HepG2 (cell line): ENCODE data around the gene NUDT13. TPM values are rescaled to one million over a fixed set of nuclear protein-coding genes. Genes with fewer than 3 reads are reported as not detected.
A peak's percentile ranks its signal among the peaks of the same experiment; 100 is the strongest.

ENCODE experiments used
- CEBPG ChIP-seq: IDR thresholded peaks from 2 replicates; pipeline ENCODE4 v1.6.1; 2016
- EEA1 ChIP-seq: sonication (generic); formaldehyde crosslinking; IDR thresholded peaks from 2 replicates; pipeline ENCODE4 v1.5.1; 2020; ENCODE audit warnings: mild to moderate bottlenecking, missing genetic modification reagents, borderline replicate concordance
- ETV6 ChIP-seq: sonication (generic); formaldehyde crosslinking; conservative IDR thresholded peaks from 2 replicates; pipeline ENCODE4 v1.4.0; 2020; ENCODE audit warnings: missing genetic modification reagents
- FOXP1 ChIP-seq, 2 experiments: fragments of 450-650 bp in 1 of 2; IDR thresholded peaks; 2 replicates each; pipeline ENCODE4 v1.6.1; 2017 to 2018; ENCODE audit warnings: antibody characterized with exemption in 1 of 2
- GTF3A ChIP-seq: sonication (generic); formaldehyde crosslinking; conservative IDR thresholded peaks from 2 replicates; pipeline ENCODE4 v1.4.0; 2020; ENCODE audit warnings: mild to moderate bottlenecking, missing genetic modification reagents
- JDP2 ChIP-seq: sonication (generic); formaldehyde crosslinking; IDR thresholded peaks from 2 replicates; pipeline ENCODE4 v1.8.1; 2022; ENCODE audit warnings: missing genetic modification reagents, borderline replicate concordance
- MLLT10 ChIP-seq: sonication (generic); formaldehyde crosslinking; IDR thresholded peaks from 2 replicates; pipeline ENCODE4 v1.4.0; 2020; ENCODE audit warnings: missing genetic modification reagents
- MTA1 ChIP-seq: sonication (generic); formaldehyde crosslinking; IDR thresholded peaks from 2 replicates; pipeline ENCODE4 v1.4.0; 2020; ENCODE audit warnings: missing genetic modification reagents, mild to moderate bottlenecking, borderline replicate concordance
- RFX5 ChIP-seq: IDR thresholded peaks from 2 replicates; pipeline ENCODE4 v1.6.1; 2011; ENCODE audit warnings: low read depth, low read length, improper control_type of control experiment
- SOX13 ChIP-seq, 3 experiments: fragments of 450-650 bp in 1 of 3; sonication (generic) in 1 of 3; formaldehyde crosslinking in 1 of 3; IDR thresholded peaks in 2 of 3; conservative IDR thresholded peaks in 1 of 3; 2 replicates each; pipeline versions ENCODE4 v1.5.0 to v1.6.1; 2016 to 2020; ENCODE audit warnings: antibody characterized with exemption in 1 of 3, mild to moderate bottlenecking in 1 of 3, missing compliant biosample characterization in 1 of 3, missing genetic modification reagents in 1 of 3, moderate library complexity in 1 of 3
- TGIF2 ChIP-seq: IDR thresholded peaks from 2 replicates; pipeline ENCODE4 v1.6.1; 2016; ENCODE audit warnings: control low read depth, missing compliant biosample characterization
- ZFAT ChIP-seq: sonication (generic); formaldehyde crosslinking; conservative IDR thresholded peaks from 2 replicates; pipeline ENCODE4 v1.8.1; 2023; ENCODE audit warnings: missing genetic modification reagents, inconsistent platforms
- ZFX ChIP-seq: sonication (generic); formaldehyde crosslinking; IDR thresholded peaks from 2 replicates; pipeline ENCODE4 v1.4.0; 2020; ENCODE audit warnings: mild to moderate bottlenecking, low read depth, missing genetic modification reagents, moderate library complexity
- ZFY ChIP-seq: sonication (generic); formaldehyde crosslinking; IDR thresholded peaks from 2 replicates; pipeline ENCODE4 v1.4.0; 2020; ENCODE audit warnings: missing genetic modification reagents
- ZNF136 ChIP-seq: sonication (generic); formaldehyde crosslinking; IDR thresholded peaks from 2 replicates; pipeline ENCODE4 v1.8.1; 2022; ENCODE audit warnings: low read depth, mild to moderate bottlenecking, moderate library complexity, missing genetic modification reagents
- ZNF280B ChIP-seq: sonication (generic); formaldehyde crosslinking; IDR thresholded peaks from 2 replicates; pipeline ENCODE4 v1.5.0; 2020; ENCODE audit warnings: missing genetic modification reagents, mild to moderate bottlenecking, borderline replicate concordance
- ZNF280D ChIP-seq: sonication (generic); formaldehyde crosslinking; IDR thresholded peaks from 2 replicates; pipeline ENCODE4 v1.5.1; 2020; ENCODE audit warnings: mild to moderate bottlenecking, missing genetic modification reagents
- ZNF329 ChIP-seq: sonication (generic); formaldehyde crosslinking; IDR thresholded peaks from 2 replicates; pipeline ENCODE4 v1.9.0; 2021; ENCODE audit warnings: low read depth, mild to moderate bottlenecking, missing genetic modification reagents
- ZNF564 ChIP-seq: sonication (generic); formaldehyde crosslinking; IDR thresholded peaks from 2 replicates; pipeline ENCODE4 v1.8.1; 2023; ENCODE audit warnings: mild to moderate bottlenecking, missing genetic modification reagents
- ZNF615 ChIP-seq: sonication (generic); formaldehyde crosslinking; IDR thresholded peaks from 2 replicates; pipeline ENCODE4 v1.5.0; 2020; ENCODE audit warnings: mild to moderate bottlenecking, missing genetic modification reagents, borderline replicate concordance
- ZNF775 ChIP-seq: sonication (generic); formaldehyde crosslinking; IDR thresholded peaks from 2 replicates; pipeline ENCODE4 v1.4.0; 2020; ENCODE audit warnings: missing genetic modification reagents, mild to moderate bottlenecking, moderate library complexity, borderline replicate concordance
- polyA plus RNA-seq, 8 experiments: library from polyadenylated mRNA; depleted of rRNA in 3 of 8; stranded (reverse) in 7 of 8; unstranded in 1 of 8; fragments of >200 nt; fragmentation: Illumina TruSeq in 4 of 8; extraction: Trizol in 4 of 8; gene quantifications; 2 replicates each; pipeline versions ENCODE4 v1.2.1 to v1.2.3, GENCODE V29; 2011 to 2016; ENCODE audit warnings: low read depth in 4 of 8, missing spikeins in 1 of 8, mixed read lengths in 1 of 8; ENCODE audit not compliant: insufficient read depth in 1 of 8
- total RNA-seq, 5 experiments: library from RNA; depleted of rRNA; stranded (reverse); fragments of >200 nt; fragmentation: Illumina TruSeq; extraction: Trizol; gene quantifications; 2 replicates each; pipeline ENCODE4 v1.2.3, GENCODE V29; 2016; ENCODE audit warnings: low read depth in 1 of 5
- TF ChIP-seq, protein P1 (sequence below): IDR thresholded peaks from 2 replicates; pipeline ENCODE4 v1.6.1; 2016

The NUDT13 gene
- total and polyA plus RNA-seq, 2 of the 13 experiments (the other 11 are each of a cell fraction or from before 2014, with no cell fraction given), result 4.2 to 6.5 TPM

- TF ChIP-seq ZNF280D (CRISPR knock-in tag), result peak; percentile 80; the same call in 1 of the 2 replicates
- TF ChIP-seq, protein P1, sequence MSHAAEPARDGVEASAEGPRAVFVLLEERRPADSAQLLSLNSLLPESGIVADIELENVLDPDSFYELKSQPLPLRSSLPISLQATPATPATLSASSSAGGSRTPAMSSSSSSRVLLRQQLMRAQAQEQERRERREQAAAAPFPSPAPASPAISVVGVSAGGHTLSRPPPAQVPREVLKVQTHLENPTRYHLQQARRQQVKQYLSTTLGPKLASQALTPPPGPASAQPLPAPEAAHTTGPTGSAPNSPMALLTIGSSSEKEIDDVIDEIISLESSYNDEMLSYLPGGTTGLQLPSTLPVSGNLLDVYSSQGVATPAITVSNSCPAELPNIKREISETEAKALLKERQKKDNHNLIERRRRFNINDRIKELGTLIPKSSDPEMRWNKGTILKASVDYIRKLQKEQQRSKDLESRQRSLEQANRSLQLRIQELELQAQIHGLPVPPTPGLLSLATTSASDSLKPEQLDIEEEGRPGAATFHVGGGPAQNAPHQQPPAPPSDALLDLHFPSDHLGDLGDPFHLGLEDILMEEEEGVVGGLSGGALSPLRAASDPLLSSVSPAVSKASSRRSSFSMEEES (CRISPR knock-in tag), result peak; percentile 63; the same call in 1 of the 2 replicates
- no peak for TF ChIP-seq ZNF329 (CRISPR knock-in tag)
- TF ChIP-seq ZFAT (CRISPR knock-in tag), result no peak
- no peak for TF ChIP-seq MLLT10 (CRISPR knock-in tag)
- TF ChIP-seq ZNF615, result no peak
- TF ChIP-seq ZNF136, result no peak
- no peak for TF ChIP-seq EEA1 (CRISPR knock-in tag)
- TF ChIP-seq ZNF564 (CRISPR knock-in tag), result no peak
- TF ChIP-seq GTF3A (CRISPR knock-in tag), result 0 out of 2 replicates have a peak, but pooled peaks have one; percentile 28
- TF ChIP-seq ZNF775 (CRISPR knock-in tag), result no peak
- TF ChIP-seq SOX13 (IDR thresholded peaks at IDR 0.05), result no peak
- peak in 1 of 2 experiments; percentile 33; a peak in 1 of 4 replicates for TF ChIP-seq SOX13 (CRISPR knock-in tag; conservative IDR thresholded peaks at IDR 0.05 in 1 of 2, IDR thresholded peaks at IDR 0.05 in 1 of 2)
- TF ChIP-seq TGIF2 (CRISPR knock-in tag), result peak; percentile 71; the same call in 1 of the 2 replicates
- TF ChIP-seq ETV6 (CRISPR knock-in tag), result no peak
- peak; percentile 61; the same call in 1 of the 2 replicates for TF ChIP-seq ZNF280B (CRISPR knock-in tag)
- peak; percentile 73; the same call in 1 of the 2 replicates for TF ChIP-seq MTA1
- no peak for TF ChIP-seq JDP2 (CRISPR knock-in tag)
- no peak for TF ChIP-seq FOXP1 (IDR thresholded peaks at IDR 0.05)
- TF ChIP-seq FOXP1 (CRISPR knock-in tag; IDR thresholded peaks at IDR 0.05), result no peak
- peak; percentile 77 for TF ChIP-seq ZFX (CRISPR knock-in tag)
- TF ChIP-seq RFX5, result peak; percentile 55; the same call in 1 of the 2 replicates
- TF ChIP-seq ZFY (CRISPR knock-in tag), result peak; percentile 79
- peak; percentile 67 for TF ChIP-seq CEBPG (CRISPR knock-in tag)
Measured at GRCh38 chr10:73167783-73168464, 57.7 kb downstream of the NUDT13 start, which contains the start of the genes ECD and FAM149B1 (continued).
